HepG2 (cell line): ENCODE results near the gene COL9A2. TPM values are rescaled to one million over a fixed set of nuclear protein-coding genes. Genes with fewer than 3 reads are reported as not detected.

Experiments
- AGO1 ChIP-seq: fragments of 200-400 bp; formaldehyde crosslinking; IDR thresholded peaks from 2 replicates; pipeline ENCODE4 v1.6.1; 2017; ENCODE audit warnings: mild to moderate bottlenecking, low read depth, low read length, moderate library complexity; ENCODE audit not compliant: poor library complexity, severe bottlenecking
- FOXK1 ChIP-seq: sonication (generic); formaldehyde crosslinking; IDR thresholded peaks from 2 replicates; pipeline ENCODE4 v1.4.0; 2020; ENCODE audit warnings: low read depth, missing genetic modification reagents, borderline replicate concordance
- FOXP1 ChIP-seq, 2 experiments: fragments of 450-650 bp in 1 of 2; IDR thresholded peaks; 2 replicates each; pipeline ENCODE4 v1.6.1; 2017 to 2018; ENCODE audit warnings: antibody characterized with exemption in 1 of 2
- GLI4 ChIP-seq: sonication (generic); formaldehyde crosslinking; IDR thresholded peaks from 2 replicates; pipeline ENCODE4 v1.5.1; 2020; ENCODE audit warnings: missing genetic modification reagents, mild to moderate bottlenecking, moderate library complexity, borderline replicate concordance
- KLF9 ChIP-seq: IDR thresholded peaks from 2 replicates; pipeline ENCODE4 v1.6.1; 2016; ENCODE audit warnings: low read depth
- NAIF1 ChIP-seq: sonication (generic); formaldehyde crosslinking; IDR thresholded peaks from 2 replicates; pipeline ENCODE4 v1.5.0; 2020; ENCODE audit warnings: mild to moderate bottlenecking, missing genetic modification reagents, borderline replicate concordance
- NR1H2 ChIP-seq: sonication (generic); formaldehyde crosslinking; IDR thresholded peaks from 2 replicates; pipeline ENCODE4 v1.8.1; 2022; ENCODE audit warnings: low read depth, missing genetic modification reagents, borderline replicate concordance
- PHF5A ChIP-seq: IDR thresholded peaks from one replicate; pipeline ENCODE4 v1.6.1; 2018; ENCODE audit warnings: low read depth, missing genetic modification reagents; ENCODE audit not compliant: unreplicated experiment
- SIX1 ChIP-seq: sonication (generic); formaldehyde crosslinking; IDR thresholded peaks from 2 replicates; pipeline ENCODE4 v1.4.0; 2020; ENCODE audit warnings: missing genetic modification reagents, borderline replicate concordance
- SP1 ChIP-seq, 2 experiments: fragments of 450-650 bp in 1 of 2; sonication (generic) in 1 of 2; formaldehyde crosslinking in 1 of 2; IDR thresholded peaks; 2 replicates each; pipeline versions ENCODE4 v1.4.0 to v1.6.1; 2016 to 2020; ENCODE audit warnings: missing genetic modification reagents in 1 of 2
- U2AF1 ChIP-seq: fragments of 200-400 bp; formaldehyde crosslinking; optimal IDR thresholded peaks from 2 replicates; pipeline ENCODE3; 2017; ENCODE audit warnings: mild to moderate bottlenecking, low read depth, low read length
- YEATS4 ChIP-seq: sonication (generic); formaldehyde crosslinking; IDR thresholded peaks from 2 replicates; pipeline ENCODE4 v1.4.0; 2020; ENCODE audit warnings: missing genetic modification reagents, borderline replicate concordance
- ZBTB42 ChIP-seq: sonication (generic); formaldehyde crosslinking; IDR thresholded peaks from 2 replicates; pipeline ENCODE4 v1.5.0; 2020; ENCODE audit warnings: mild to moderate bottlenecking, missing genetic modification reagents
- ZFP37 ChIP-seq: sonication (generic); formaldehyde crosslinking; IDR thresholded peaks from 2 replicates; pipeline ENCODE4 v1.4.0; 2020; ENCODE audit warnings: missing genetic modification reagents, borderline replicate concordance
- ZFP90 ChIP-seq: sonication (generic); formaldehyde crosslinking; IDR thresholded peaks from 2 replicates; pipeline ENCODE4 v1.8.0; 2022; ENCODE audit warnings: missing genetic modification reagents, mild to moderate bottlenecking, inconsistent platforms, borderline replicate concordance
- ZNF12 ChIP-seq: sonication (generic); formaldehyde crosslinking; IDR thresholded peaks from 2 replicates; pipeline ENCODE4 v1.5.0; 2020; ENCODE audit warnings: missing genetic modification reagents
- ZNF142 ChIP-seq: sonication (generic); formaldehyde crosslinking; IDR thresholded peaks from 2 replicates; pipeline ENCODE4 v1.4.0; 2020; ENCODE audit warnings: missing genetic modification reagents
- ZNF234 ChIP-seq: sonication (generic); formaldehyde crosslinking; conservative IDR thresholded peaks from 2 replicates; pipeline ENCODE4 v1.5.1; 2020; ENCODE audit warnings: mild to moderate bottlenecking, missing genetic modification reagents
- ZNF333 ChIP-seq: sonication (generic); formaldehyde crosslinking; IDR thresholded peaks from 2 replicates; pipeline ENCODE4 v1.4.0; 2020; ENCODE audit warnings: mild to moderate bottlenecking, missing genetic modification reagents, borderline replicate concordance
- ZNF33B ChIP-seq: sonication (generic); formaldehyde crosslinking; IDR thresholded peaks from 2 replicates; pipeline ENCODE4 v1.5.1; 2020; ENCODE audit warnings: mild to moderate bottlenecking, missing genetic modification reagents
- ZNF496 ChIP-seq: sonication (generic); formaldehyde crosslinking; IDR thresholded peaks from 2 replicates; pipeline ENCODE4 v1.8.1; 2023; ENCODE audit warnings: mild to moderate bottlenecking, moderate library complexity, missing genetic modification reagents; ENCODE audit not compliant: insufficient replicate concordance
- ZNF766 ChIP-seq: sonication (generic); formaldehyde crosslinking; IDR thresholded peaks from 2 replicates; pipeline ENCODE4 v1.5.0; 2020; ENCODE audit warnings: missing genetic modification reagents, borderline replicate concordance
- polyA plus RNA-seq, 8 experiments: library from polyadenylated mRNA; depleted of rRNA in 3 of 8; stranded (reverse) in 7 of 8; unstranded in 1 of 8; fragments of >200 nt; fragmentation: Illumina TruSeq in 4 of 8; extraction: Trizol in 4 of 8; gene quantifications; 2 replicates each; pipeline versions ENCODE4 v1.2.1 to v1.2.3, GENCODE V29; 2011 to 2016; ENCODE audit warnings: low read depth in 4 of 8, missing spikeins in 1 of 8, mixed read lengths in 1 of 8; ENCODE audit not compliant: insufficient read depth in 1 of 8
- total RNA-seq, 5 experiments: library from RNA; depleted of rRNA; stranded (reverse); fragments of >200 nt; fragmentation: Illumina TruSeq; extraction: Trizol; gene quantifications; 2 replicates each; pipeline ENCODE4 v1.2.3, GENCODE V29; 2016; ENCODE audit warnings: low read depth in 1 of 5
- TF ChIP-seq, protein P1 (sequence below): sonication (generic); formaldehyde crosslinking; IDR thresholded peaks from 2 replicates; pipeline ENCODE4 v1.4.0; 2020; ENCODE audit warnings: missing genetic modification reagents, low read depth, mild to moderate bottlenecking, borderline replicate concordance

COL9A2 gene
- total and polyA plus RNA-seq, 2 of the 13 experiments (the other 11 are each of a cell fraction or from before 2014, with no cell fraction given), result 20.2 to 26.9 TPM

- TF ChIP-seq PHF5A (CRISPR knock-in tag) (no peak), ZNF33B (CRISPR knock-in tag) (peak; percentile 61), ZNF333 (no peak), GLI4 (CRISPR knock-in tag) (peak; percentile 65; the same call in 1 of the 2 replicates), SIX1 (CRISPR knock-in tag) (peak; percentile 27; the same call in 1 of the 2 replicates), YEATS4 (peak; percentile 67), U2AF1 (peak; percentile 87), KLF9 (no peak), ZFP37 (CRISPR knock-in tag) (no peak; the same call in 1 of the 2 replicates), ZNF142 (CRISPR knock-in tag) (peak; percentile 40; the same call in 1 of the 2 replicates), FOXK1 (CRISPR knock-in tag) (peak; percentile 95; the same call in 1 of the 2 replicates), ZNF234 (CRISPR knock-in tag) (no peak), ZFP90 (CRISPR knock-in tag) (peak; percentile 66; the same call in 1 of the 2 replicates), FOXP1 (IDR thresholded peaks at IDR 0.05) (peak; percentile 46; the same call in 1 of the 2 replicates), FOXP1 (CRISPR knock-in tag; IDR thresholded peaks at IDR 0.05) (peak; percentile 60), NR1H2 (CRISPR knock-in tag) (peak; percentile 78), ZNF12 (peak; percentile 78; the same call in 1 of the 2 replicates), ZBTB42 (CRISPR knock-in tag) (peak; percentile 53; the same call in 1 of the 2 replicates), SP1 (IDR thresholded peaks at IDR 0.05) (no peak), SP1 (CRISPR knock-in tag; IDR thresholded peaks at IDR 0.05) (peak; percentile 98), ZNF766 (CRISPR knock-in tag) (0 out of 2 replicates have a peak, but pooled peaks have one; percentile 26), AGO1 (no peak), ZNF496 (CRISPR knock-in tag) (no peak), NAIF1 (CRISPR knock-in tag) (peak; percentile 90; the same call in 1 of the 2 replicates)
- TF ChIP-seq, protein P1, sequence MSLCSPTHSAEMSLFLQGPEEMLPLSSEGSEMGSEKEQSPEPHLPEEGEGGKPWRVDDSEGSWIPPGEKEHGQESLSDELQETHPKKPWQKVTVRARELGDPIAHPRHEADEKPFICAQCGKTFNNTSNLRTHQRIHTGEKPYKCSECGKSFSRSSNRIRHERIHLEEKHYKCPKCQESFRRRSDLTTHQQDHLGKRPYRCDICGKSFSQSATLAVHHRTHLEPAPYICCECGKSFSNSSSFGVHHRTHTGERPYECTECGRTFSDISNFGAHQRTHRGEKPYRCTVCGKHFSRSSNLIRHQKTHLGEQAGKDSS (CRISPR knock-in tag), result peak; percentile 94
Observed at GRCh38 chr1:40257688-40258444, 59.2 kb downstream of the COL9A2 start, which contains the start of gene ZMPSTE24 (continued).
